ENCODE measurements around the gene DGKQ. TPM values are rescaled to one million over a fixed set of nuclear protein-coding genes. Genes with fewer than 3 reads are reported as not detected.

The DGKQ gene
- total RNA-seq, 2 experiments from 2014 or later = 11.1 to 11.4 TPM

DNA sequence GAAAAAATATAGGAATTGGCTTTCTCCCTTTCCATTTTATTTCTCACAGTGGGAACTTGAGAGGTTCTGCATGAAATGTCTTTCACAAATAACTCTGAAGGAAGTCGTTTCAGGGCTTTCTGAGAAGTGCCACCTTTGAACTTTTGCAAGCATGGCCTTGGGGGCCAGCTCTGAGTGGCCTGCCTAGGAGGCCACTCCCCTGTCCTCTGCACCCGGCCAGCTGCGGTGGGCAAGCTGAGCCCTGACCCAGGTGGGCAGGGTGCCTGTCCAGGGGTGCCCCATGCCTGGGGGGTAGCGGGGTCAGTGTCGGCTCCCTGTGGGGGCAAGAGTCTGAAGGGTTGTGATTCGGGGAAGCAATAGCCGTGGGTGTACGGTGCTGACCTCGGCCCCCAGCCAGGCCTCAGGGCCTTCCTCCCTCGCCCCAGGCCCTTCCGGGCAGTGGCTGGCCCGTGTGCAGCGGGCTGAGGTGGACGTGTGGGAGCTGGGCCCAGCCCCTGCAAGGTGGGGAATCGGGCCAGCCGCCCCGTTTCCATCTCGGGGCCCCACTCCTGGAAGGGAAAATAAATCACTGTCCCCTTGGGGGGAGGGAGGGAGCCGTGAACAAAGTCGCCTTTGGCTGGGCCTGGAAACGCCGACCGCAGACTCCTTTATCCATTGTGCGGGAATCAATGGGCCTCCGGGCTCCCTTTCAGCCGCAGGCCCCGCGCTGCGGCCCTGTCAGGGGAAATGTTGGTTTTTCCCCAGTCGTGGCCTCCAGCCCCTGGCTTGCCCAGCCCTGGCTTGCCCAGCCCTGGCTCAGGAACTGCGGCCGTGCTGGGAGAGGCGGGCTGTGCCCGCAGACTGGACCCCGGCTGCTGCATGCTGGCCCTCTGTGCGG lies 41.2 kb upstream of the DGKQ start:
- Mint-ChIP-seq H3K27me3 (no peaks in the 10 kb centered on the region), H3K9me3 (no peaks in the 10 kb centered on the region), H3K4me3 (no peak overlapping the region), H3K27ac (no peak overlapping the region), H3K36me3 (no peaks in the 10 kb centered on the region), H3K4me1 (ENCODE audit: low read depth) (peaks cover 5% of the 10 kb centered on the region)
- POLR2A ChIA-PET = no interaction called here
- CTCF ChIA-PET = no interaction called here
- intact Hi-C loops (cut with micrococcal nuclease) = loop anchor here (5.0 kb wide), 2 partner anchors 82 to 273 kb away; partner anchors contain the start of genes GAK, MAEA and TMEM175
- DNase-seq = no peak

DNA sequence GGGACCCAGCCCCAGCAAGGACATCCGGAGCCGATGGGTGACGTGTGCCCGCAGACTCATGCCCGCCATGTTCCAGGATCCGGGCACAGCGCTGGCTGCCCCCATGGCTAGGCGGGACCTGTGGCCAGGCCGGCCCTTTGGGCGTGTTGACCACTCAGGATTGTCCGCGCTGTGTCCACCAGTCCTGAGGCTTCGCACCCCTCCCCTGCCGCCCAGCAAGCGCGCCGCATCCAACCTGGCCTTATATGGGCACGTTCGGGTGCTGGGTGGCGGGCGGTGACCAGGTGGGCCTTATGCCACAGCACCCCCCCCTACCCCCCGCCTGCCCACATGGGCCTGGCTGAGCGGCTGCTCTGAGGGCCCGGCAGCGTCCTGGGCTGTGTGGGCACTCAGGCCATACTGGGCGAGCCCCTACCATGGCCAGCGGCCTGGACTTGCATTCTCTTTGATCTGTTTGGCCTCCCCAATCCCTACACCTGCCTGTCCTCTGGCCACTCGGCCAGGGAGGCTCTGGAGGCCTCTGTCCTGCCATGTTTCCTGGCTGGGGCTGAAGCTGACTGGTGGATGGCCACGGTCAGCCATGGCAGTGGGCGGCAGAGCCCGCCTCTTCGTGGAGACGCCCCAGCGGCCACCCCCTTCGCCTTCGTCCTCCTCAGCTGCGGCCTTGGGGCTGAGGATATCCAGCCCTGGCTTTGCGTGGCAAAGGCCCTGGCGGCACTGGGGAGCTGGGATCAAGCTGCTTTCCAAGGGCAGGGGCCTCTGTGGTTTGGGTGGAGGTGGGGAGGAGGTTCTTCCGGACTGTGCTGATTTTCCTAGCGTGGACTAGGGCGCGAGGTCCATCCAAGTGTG lies 40.1 kb upstream of the DGKQ start:
- ChIA-PET POLR2A (no interaction called here), CTCF (no interaction called here)
- intact Hi-C loops (cut with micrococcal nuclease) = loop anchor here (5.0 kb wide), 2 partner anchors 81 to 274 kb away; partner anchors contain the start of genes GAK, MAEA and TMEM175
- H3K4me1 Mint-ChIP-seq (ENCODE audit: low read depth) = peaks cover 10% of the 10 kb centered on the region
- no peak overlapping the region for H3K4me3 Mint-ChIP-seq
- peaks cover 7% of the 10 kb centered on the region for H3K27me3 Mint-ChIP-seq
- H3K36me3 Mint-ChIP-seq = no peaks in the 10 kb centered on the region
- no peak overlapping the region for H3K27ac Mint-ChIP-seq
- no peaks in the 10 kb centered on the region for H3K9me3 Mint-ChIP-seq
- DNase-seq = no peak

GRCh38 chr4:1012034-1012739 lies 38.8 kb upstream of the DGKQ start:
- Mint-ChIP-seq H3K36me3 (no peaks in the 10 kb centered on the region), H3K27me3 (peaks cover 18% of the 10 kb centered on the region), H3K27ac (no peak overlapping the region), H3K4me1 (ENCODE audit: low read depth) (peaks cover 10% of the 10 kb centered on the region), H3K9me3 (no peaks in the 10 kb centered on the region), H3K4me3 (peak overlapping the region; percentile 59)
- ChIA-PET POLR2A (no interaction called here), CTCF (no interaction called here)
- intact Hi-C loops (cut with micrococcal nuclease) = loop anchor here (5.0 kb wide), 2 partner anchors 80 to 275 kb away; partner anchors contain the start of genes GAK, MAEA and TMEM175
- DNase-seq = peak; percentile 48

DNA sequence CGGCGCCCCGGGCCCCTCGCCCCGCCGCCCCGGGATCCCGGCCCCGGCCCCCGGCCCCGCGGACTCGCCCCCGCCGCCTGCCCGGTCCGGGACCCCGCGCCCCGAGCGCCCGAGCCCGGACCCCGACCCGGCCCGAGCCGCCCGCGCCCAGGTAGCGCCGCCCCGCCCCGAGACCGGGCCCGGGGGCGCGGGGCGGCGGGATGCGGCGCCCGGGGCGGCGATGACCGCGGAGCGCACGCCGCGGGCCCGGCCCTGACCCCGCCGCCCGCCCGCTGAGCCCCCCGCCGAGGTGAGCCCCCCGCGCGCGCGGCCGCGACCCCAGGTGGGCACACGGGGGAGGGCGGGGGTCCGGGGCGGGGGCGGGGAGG lies 38.3 kb upstream of the DGKQ start:
- peaks cover 24% of the 10 kb centered on the region for H3K27me3 Mint-ChIP-seq
- CTCF ChIA-PET = no interaction called here
- no peaks in the 10 kb centered on the region for H3K36me3 Mint-ChIP-seq
- intact Hi-C loops (cut with micrococcal nuclease) = loop anchor here (1.0 to 5.0 kb wide), 6 partner anchors 38 to 335 kb away; partner anchors contain the start of genes CTBP1, DGKQ, GAK and MAEA
- no peak for DNase-seq
- POLR2A ChIA-PET = no interaction called here
- no peak overlapping the region for H3K4me3 Mint-ChIP-seq
- no peaks in the 10 kb centered on the region for H3K9me3 Mint-ChIP-seq
- peaks cover 10% of the 10 kb centered on the region for H3K4me1 Mint-ChIP-seq (ENCODE audit: low read depth)
- H3K27ac Mint-ChIP-seq = no peak overlapping the region

GRCh38 chr4:1011022-1011665 lies 37.8 kb upstream of the DGKQ start, which contains the start of gene FGFRL1:
Gene FGFRL1 (plus strand): TSS chr4:1011626. CDS start chr4:1012486, 860 bp downstream.
- ChIA-PET POLR2A (no interaction called here), CTCF (interaction anchor here (0.9 to 1.0 kb wide), 2 partner anchors 12 to 269 kb away, joined by 3 to 5 read pairs; no protein-coding TSS in a partner anchor)
- Mint-ChIP-seq H3K4me3 (peak within 1 kb of the TSS; percentile 69), H3K9me3 (no peaks in the 10 kb centered on the region), H3K27ac (peak within 1 kb of the TSS; percentile 76), H3K27me3 (peaks cover 27% of the 10 kb centered on the region), H3K4me1 (ENCODE audit: low read depth) (peaks cover 10% of the 10 kb centered on the region), H3K36me3 (no peaks in the 10 kb centered on the region)
- DNase-seq = peak; percentile 95
- intact Hi-C loops (cut with micrococcal nuclease) = loop anchor here (1.0 to 5.0 kb wide), 6 partner anchors 38 to 336 kb away; partner anchors contain the start of genes CTBP1, DGKQ, GAK and MAEA

- Mint-ChIP-seq H3K4me3 (peak overlapping the region; percentile 69), H3K9me3 (no peaks in the 10 kb centered on the region), H3K36me3 (no peaks in the 10 kb centered on the region), H3K4me1 (ENCODE audit: low read depth) (peaks cover 10% of the 10 kb centered on the region), H3K27me3 (peaks cover 30% of the 10 kb centered on the region), H3K27ac (peak overlapping the region; percentile 76)
- DNase-seq = peak; percentile 89
- POLR2A ChIA-PET = interaction anchor here (0.9 to 1.0 kb wide), 2 partner anchors 24 to 238 kb away, joined by 3 read pairs; partner anchors contain the start of gene IDUA
- intact Hi-C loops (cut with micrococcal nuclease) = loop anchor here (1.0 to 5.0 kb wide), 7 partner anchors 37 to 336 kb away; partner anchors contain the start of genes CTBP1, DGKQ, GAK and MAEA
- CTCF ChIA-PET = interaction anchor here (0.9 to 1.0 kb wide), 3 partner anchors 11 to 268 kb away, joined by 3 to 5 read pairs (median 3); no protein-coding TSS in a partner anchor
These were observed 37.1 kb upstream of the DGKQ start for GRCh38 chr4:1010395-1011021.

DNA sequence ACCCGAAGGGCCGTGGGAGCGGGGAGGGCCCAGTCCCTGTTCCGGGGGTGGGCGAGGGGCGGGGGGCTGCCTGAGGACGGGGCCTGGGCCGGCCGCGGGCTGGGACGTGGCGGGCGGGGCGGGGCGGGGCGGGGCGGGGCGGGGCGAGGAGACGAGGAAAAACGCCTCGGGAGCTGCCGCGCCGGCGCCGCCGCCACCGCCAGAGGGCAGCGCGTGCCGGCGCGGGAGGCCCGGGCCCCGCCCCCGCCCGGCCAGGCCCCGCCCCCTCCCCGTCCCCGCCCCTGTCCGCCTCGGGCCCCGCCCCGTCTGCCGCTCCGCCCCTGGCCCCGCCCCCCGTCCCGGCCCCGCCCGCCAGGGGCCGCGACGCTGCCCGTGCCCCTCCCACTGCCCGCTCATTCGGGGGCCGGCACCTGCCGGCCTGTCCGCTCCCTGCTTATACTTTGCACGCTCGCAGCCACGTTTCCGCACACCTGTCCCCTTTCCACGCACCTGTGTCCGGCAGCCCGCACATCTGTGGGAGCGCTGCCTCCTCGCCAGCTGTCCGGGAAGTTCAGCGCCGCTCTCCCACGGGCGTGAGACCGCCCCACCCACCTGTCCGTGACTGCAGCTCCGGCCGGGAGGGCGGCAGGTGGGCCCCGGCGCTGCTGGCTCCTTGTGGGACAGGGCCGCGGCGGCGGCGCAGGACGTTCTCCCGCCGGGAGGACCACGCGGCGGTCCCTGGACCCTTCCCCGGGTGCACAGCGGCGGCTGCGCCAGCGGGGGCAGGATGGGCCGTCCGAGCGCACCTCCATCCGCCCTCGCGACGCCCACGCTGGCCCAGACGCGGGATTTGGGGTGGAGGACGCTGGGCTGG lies 36.4 kb upstream of the DGKQ start:
- Mint-ChIP-seq H3K27me3 (peaks cover 31% of the 10 kb centered on the region), H3K36me3 (no peaks in the 10 kb centered on the region), H3K27ac (no peak overlapping the region), H3K4me1 (ENCODE audit: low read depth) (peaks cover 10% of the 10 kb centered on the region), H3K4me3 (peak overlapping the region; percentile 70), H3K9me3 (no peaks in the 10 kb centered on the region)
- intact Hi-C loops (cut with micrococcal nuclease) = loop anchor here (1.0 to 5.0 kb wide), 5 partner anchors 77 to 337 kb away; partner anchors contain the start of genes CTBP1, GAK, MAEA and TMEM175
- POLR2A ChIA-PET = interaction anchor here (0.9 to 1.0 kb wide), 2 partner anchors 23 to 239 kb away, joined by 3 read pairs; partner anchors contain the start of gene IDUA
- peak; percentile 80 for DNase-seq
- CTCF ChIA-PET = interaction anchor here (0.9 to 1.0 kb wide), 2 partner anchors 46 to 267 kb away, joined by 3 to 5 read pairs; no protein-coding TSS in a partner anchor

DNA sequence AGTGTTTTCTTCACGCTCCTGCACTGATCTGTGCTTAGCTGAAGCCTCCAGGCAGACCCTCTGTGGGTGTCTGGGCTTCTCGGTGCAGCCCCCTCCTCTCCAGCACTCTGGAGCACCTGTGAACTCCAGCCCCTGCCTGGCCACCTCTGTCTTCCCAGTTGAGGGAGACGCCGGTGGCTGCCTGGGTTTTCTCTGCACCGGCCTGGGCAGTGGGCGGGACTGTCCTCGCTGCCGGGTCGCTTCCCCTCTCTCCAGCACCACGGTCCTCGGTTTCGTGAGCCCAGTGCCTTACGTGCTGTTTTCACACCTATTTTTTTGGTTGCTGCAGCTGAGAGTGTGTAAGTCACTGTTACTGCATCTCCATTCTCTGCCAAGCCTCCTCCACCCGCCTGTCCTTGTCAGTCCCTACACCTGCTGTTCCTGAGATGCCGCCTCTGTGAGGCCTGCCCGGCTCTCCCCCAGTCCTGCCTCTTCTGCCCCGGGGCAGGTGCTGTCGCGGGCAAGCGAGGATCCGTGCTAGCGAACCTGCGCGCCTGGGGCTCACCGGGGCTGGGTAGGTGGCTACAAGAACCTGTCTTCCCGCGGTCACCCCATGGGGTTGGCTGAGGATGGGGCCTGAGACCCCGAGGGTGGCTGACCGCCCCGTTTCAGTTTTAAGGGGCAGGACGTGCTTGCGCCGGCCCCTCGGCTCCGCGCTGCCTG lies 35.6 kb upstream of the DGKQ start:
- Mint-ChIP-seq H3K4me1 (ENCODE audit: low read depth) (peaks cover 10% of the 10 kb centered on the region), H3K27me3 (peaks cover 38% of the 10 kb centered on the region), H3K27ac (no peak overlapping the region), H3K4me3 (peak overlapping the region; percentile 60), H3K36me3 (no peaks in the 10 kb centered on the region), H3K9me3 (no peaks in the 10 kb centered on the region)
- POLR2A ChIA-PET = no interaction called here
- CTCF ChIA-PET = no interaction called here
- peak; percentile 42 for DNase-seq
- intact Hi-C loops (cut with micrococcal nuclease) = no loop called here

GRCh38 chr4:1006856-1007255 lies 33.5 kb upstream of the DGKQ start:
- Mint-ChIP-seq H3K27me3 (peaks cover 46% of the 10 kb centered on the region), H3K27ac (no peak overlapping the region), H3K4me3 (no peak overlapping the region), H3K36me3 (no peaks in the 10 kb centered on the region), H3K4me1 (ENCODE audit: low read depth) (peaks cover 10% of the 10 kb centered on the region), H3K9me3 (no peaks in the 10 kb centered on the region)
- ChIA-PET POLR2A (no interaction called here), CTCF (interaction anchor here (0.7 kb wide), 1 partner anchor 9 kb away, joined by 3 read pairs; no protein-coding TSS in a partner anchor)
- no peak for DNase-seq
- intact Hi-C loops (cut with micrococcal nuclease) = no loop called here

All from activated CD4-positive, alpha-beta memory T cell treated with anti-CD3 and anti-CD28 coated beads for 36 hours (primary cell).